Karpas-422 (cell line): ENCODE results near the gene BZW1. TPM values are rescaled to one million over a fixed set of nuclear protein-coding genes. Genes with fewer than 3 reads are reported as not detected.
A peak's percentile ranks its signal among the peaks of the same experiment; 100 is the strongest.

Experiments used
- DNase-seq: peaks from one replicate; pipeline ENCODE4 v3.0.0-alpha.2; 2015
- H2AFZ ChIP-seq: fragments of 200-600 bp; sonication (generic); 2 replicates; pipeline ENCODE4 v1.6.1; 2014; ENCODE audit warnings: antibody characterized with exemption, low read length, mixed read lengths
- H3K27ac ChIP-seq: fragments of 200-600 bp; sonication (generic); 2 replicates; pipeline ENCODE4 v1.5.1; 2014; ENCODE audit warnings: mild to moderate bottlenecking, low read length, moderate library complexity
- H3K27me3 ChIP-seq: fragments of 200-600 bp; sonication (generic); 2 replicates; pipeline ENCODE4 v1.6.1; 2014; ENCODE audit warnings: low read length, mixed read lengths
- H3K36me3 ChIP-seq: fragments of 200-600 bp; sonication (generic); 2 replicates; pipeline ENCODE4 v1.6.1; 2014; ENCODE audit warnings: low read length, mixed read lengths; ENCODE audit not compliant: insufficient read depth
- H3K4me1 ChIP-seq: fragments of 200-600 bp; sonication (generic); 2 replicates; pipeline ENCODE4 v1.6.1; 2014; ENCODE audit warnings: mild to moderate bottlenecking, low read length, mixed read lengths
- H3K4me2 ChIP-seq: fragments of 200-600 bp; sonication (generic); 2 replicates; pipeline ENCODE4 v1.6.1; 2014; ENCODE audit warnings: low read length, low read depth, mild to moderate bottlenecking; ENCODE audit not compliant: poor library complexity, severe bottlenecking
- H3K4me3 ChIP-seq: fragments of 200-600 bp; sonication (generic); 2 replicates; pipeline ENCODE4 v1.5.1; 2014; ENCODE audit warnings: mild to moderate bottlenecking, antibody characterized with exemption, low read length, mixed read lengths
- H3K79me2 ChIP-seq: fragments of 200-600 bp; sonication (generic); 2 replicates; pipeline ENCODE4 v1.6.1; 2014; ENCODE audit warnings: mild to moderate bottlenecking, low read length, mixed read lengths
- H3K9ac ChIP-seq: fragments of 200-600 bp; sonication (generic); 2 replicates; pipeline ENCODE4 v1.6.0; 2014; ENCODE audit warnings: low read length
- H3K9me2 ChIP-seq: fragments of 200-600 bp; sonication (generic), shearing (Covaris generic); replicated peaks from 2 replicates; pipeline ENCODE4 v1.6.0; 2014; ENCODE audit warnings: mild to moderate bottlenecking, low read length, moderate library complexity; ENCODE audit not compliant: insufficient read depth
- H3K9me3 ChIP-seq: fragments of 300-700, 200-600 bp; sonication (generic); 2 replicates; pipeline ENCODE4 v1.6.1; 2014; ENCODE audit warnings: low read length, mixed read lengths
- H4K20me1 ChIP-seq: fragments of 200-600 bp; sonication (generic); 2 replicates; pipeline ENCODE4 v1.6.1; 2014; ENCODE audit warnings: mild to moderate bottlenecking, antibody characterized with exemption, low read length, low read depth; ENCODE audit not compliant: insufficient read depth
- total RNA-seq: library from RNA; depleted of rRNA; stranded (reverse); fragments of >200 nt; shearing (Covaris generic); gene quantifications from 2 replicates; pipeline ENCODE4 v1.2.3, GENCODE V29; 2014; ENCODE audit warnings: low replicate concordance

BZW1 gene
- total RNA-seq, 1 experiment from 2014 or later: 260 TPM

DNA sequence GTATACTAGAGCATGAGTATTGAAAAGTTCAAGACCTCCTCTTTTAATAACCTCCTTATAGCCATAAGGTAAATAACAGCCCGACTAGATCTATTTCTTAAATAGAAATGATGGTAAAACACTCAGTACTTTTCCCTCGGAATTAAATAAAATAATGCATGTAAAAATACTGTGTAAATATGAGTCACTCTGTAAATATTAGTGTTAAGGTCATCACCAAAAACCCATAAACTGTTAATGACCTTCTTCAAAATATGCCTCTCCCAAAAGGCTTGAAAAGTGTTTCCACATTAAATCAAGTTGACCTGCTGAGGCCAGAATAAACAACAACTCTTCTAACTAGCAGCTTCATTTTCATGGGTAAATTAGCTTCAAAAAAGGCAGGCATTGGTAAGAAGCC is 25.3 kb upstream of the BZW1 start:
- H2AFZ ChIP-seq: no peak overlapping the region
- no peak for DNase-seq
- H3K27ac ChIP-seq: no peak overlapping the region
- H3K4me1 ChIP-seq: no peaks in the 10 kb centered on the region
- no peaks in the 10 kb centered on the region for H3K9me3 ChIP-seq
- H3K27me3 ChIP-seq: no peaks in the 10 kb centered on the region
- H3K9me2 ChIP-seq: no peaks in the 10 kb centered on the region
- H4K20me1 ChIP-seq: no peaks in the 10 kb centered on the region
- no peak overlapping the region for H3K4me2 ChIP-seq
- no peak overlapping the region for H3K9ac ChIP-seq
- no peak overlapping the region for H3K4me3 ChIP-seq
- no peaks in the 10 kb centered on the region for H3K79me2 ChIP-seq
- no peaks in the 10 kb centered on the region for H3K36me3 ChIP-seq

DNA sequence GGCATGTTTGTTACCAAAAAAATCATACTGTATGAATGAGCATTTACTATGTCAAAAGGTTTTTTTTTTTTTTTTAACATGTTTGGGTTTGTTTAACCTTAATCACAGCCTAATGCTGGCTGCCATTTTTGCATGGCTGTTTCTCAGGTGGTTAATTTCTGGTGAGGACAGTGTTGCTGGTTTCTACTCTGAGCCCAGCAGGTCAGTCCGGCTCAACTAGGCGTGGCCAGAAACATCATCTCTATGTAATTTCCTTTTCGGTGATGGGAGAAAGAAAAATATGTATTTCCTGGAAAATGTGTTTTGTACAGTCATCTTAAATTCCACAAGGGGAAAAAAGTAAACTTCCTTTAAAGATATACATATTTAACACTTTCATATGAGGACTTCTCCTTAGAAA is 24.9 kb upstream of the BZW1 start:
- Histone ChIP-seq H3K9me2 (no peaks in the 10 kb centered on the region), H3K4me2 (no peak overlapping the region), H3K79me2 (no peaks in the 10 kb centered on the region), H3K4me3 (no peak overlapping the region), H3K36me3 (no peaks in the 10 kb centered on the region), H3K27ac (no peak overlapping the region), H3K4me1 (no peaks in the 10 kb centered on the region), H3K27me3 (no peaks in the 10 kb centered on the region), H2AFZ (no peak overlapping the region), H4K20me1 (no peaks in the 10 kb centered on the region), H3K9me3 (no peaks in the 10 kb centered on the region), H3K9ac (no peak overlapping the region)
- no peak for DNase-seq

- H3K9me2 ChIP-seq: no peaks in the 10 kb centered on the region
- H3K4me2 ChIP-seq: no peak overlapping the region
- H3K79me2 ChIP-seq: no peaks in the 10 kb centered on the region
- no peak for DNase-seq
- H4K20me1 ChIP-seq: no peaks in the 10 kb centered on the region
- H3K27ac ChIP-seq: no peak overlapping the region
- no peak overlapping the region for H2AFZ ChIP-seq
- H3K4me3 ChIP-seq: no peak overlapping the region
- no peaks in the 10 kb centered on the region for H3K36me3 ChIP-seq
- H3K9me3 ChIP-seq: no peaks in the 10 kb centered on the region
- H3K9ac ChIP-seq: no peak overlapping the region
- no peaks in the 10 kb centered on the region for H3K4me1 ChIP-seq
- no peaks in the 10 kb centered on the region for H3K27me3 ChIP-seq
Observed at GRCh38 chr2:200787351-200788120, 24.2 kb upstream of the BZW1 start.

GRCh38 chr2:200788121-200788718 is 23.5 kb upstream of the BZW1 start:
- no peaks in the 10 kb centered on the region for H3K27me3 ChIP-seq
- no peak overlapping the region for H3K4me2 ChIP-seq
- no peak overlapping the region for H3K27ac ChIP-seq
- no peak overlapping the region for H2AFZ ChIP-seq
- H3K9me2 ChIP-seq: no peaks in the 10 kb centered on the region
- DNase-seq: no peak
- no peaks in the 10 kb centered on the region for H3K9me3 ChIP-seq
- no peaks in the 10 kb centered on the region for H3K4me1 ChIP-seq
- no peaks in the 10 kb centered on the region for H3K79me2 ChIP-seq
- no peaks in the 10 kb centered on the region for H3K36me3 ChIP-seq
- H4K20me1 ChIP-seq: no peaks in the 10 kb centered on the region
- no peak overlapping the region for H3K4me3 ChIP-seq
- no peak overlapping the region for H3K9ac ChIP-seq

DNA sequence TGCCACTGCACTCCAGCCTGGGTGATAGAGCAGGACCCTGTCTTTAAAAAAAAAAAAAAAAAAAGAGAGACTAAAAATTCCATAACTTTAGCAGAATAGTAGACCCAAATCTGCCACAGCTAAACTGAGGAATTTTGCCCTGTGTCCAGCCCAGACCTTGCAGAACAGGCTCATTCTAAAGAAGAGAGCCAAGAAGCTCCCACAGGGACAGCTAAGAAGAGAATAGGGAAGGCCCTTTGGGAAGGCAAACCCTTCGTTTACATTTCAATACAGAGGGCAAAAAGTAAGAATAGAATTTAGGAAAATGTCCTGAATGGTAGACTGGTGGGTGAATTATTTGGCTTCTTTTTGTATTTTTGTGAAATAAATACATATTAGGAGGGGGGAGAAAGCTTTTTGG is 21.5 kb upstream of the BZW1 start:
- Histone ChIP-seq H3K36me3 (no peaks in the 10 kb centered on the region), H3K27ac (no peak overlapping the region), H3K9ac (no peak overlapping the region), H3K27me3 (no peaks in the 10 kb centered on the region), H3K4me2 (no peak overlapping the region), H3K79me2 (no peaks in the 10 kb centered on the region), H3K9me3 (no peaks in the 10 kb centered on the region), H3K4me3 (no peak overlapping the region), H3K9me2 (no peaks in the 10 kb centered on the region), H2AFZ (peak overlapping the region; percentile 56; the same call in 1 of the 2 replicates), H4K20me1 (no peaks in the 10 kb centered on the region), H3K4me1 (no peaks in the 10 kb centered on the region)
- no peak for DNase-seq

- Histone ChIP-seq H3K9ac (no peak overlapping the region), H3K4me2 (no peak overlapping the region), H4K20me1 (no peaks in the 10 kb centered on the region), H2AFZ (no peak overlapping the region), H3K4me3 (no peak overlapping the region), H3K9me2 (no peaks in the 10 kb centered on the region), H3K36me3 (no peaks in the 10 kb centered on the region), H3K27ac (no peak overlapping the region), H3K4me1 (no peaks in the 10 kb centered on the region), H3K27me3 (no peaks in the 10 kb centered on the region), H3K9me3 (no peaks in the 10 kb centered on the region), H3K79me2 (no peaks in the 10 kb centered on the region)
- no peak for DNase-seq
Observed at GRCh38 chr2:200791905-200792304, 19.8 kb upstream of the BZW1 start.

- no peak for DNase-seq
- Histone ChIP-seq H3K4me1 (no peaks in the 10 kb centered on the region), H3K79me2 (no peaks in the 10 kb centered on the region), H3K9me3 (no peaks in the 10 kb centered on the region), H3K4me2 (no peak overlapping the region), H3K9me2 (no peaks in the 10 kb centered on the region), H3K36me3 (no peaks in the 10 kb centered on the region), H2AFZ (no peak overlapping the region), H3K27ac (no peak overlapping the region), H3K4me3 (no peak overlapping the region), H3K9ac (no peak overlapping the region), H3K27me3 (no peaks in the 10 kb centered on the region), H4K20me1 (no peaks in the 10 kb centered on the region)
Observed at GRCh38 chr2:200794143-200794542, 17.6 kb upstream of the BZW1 start.

DNA sequence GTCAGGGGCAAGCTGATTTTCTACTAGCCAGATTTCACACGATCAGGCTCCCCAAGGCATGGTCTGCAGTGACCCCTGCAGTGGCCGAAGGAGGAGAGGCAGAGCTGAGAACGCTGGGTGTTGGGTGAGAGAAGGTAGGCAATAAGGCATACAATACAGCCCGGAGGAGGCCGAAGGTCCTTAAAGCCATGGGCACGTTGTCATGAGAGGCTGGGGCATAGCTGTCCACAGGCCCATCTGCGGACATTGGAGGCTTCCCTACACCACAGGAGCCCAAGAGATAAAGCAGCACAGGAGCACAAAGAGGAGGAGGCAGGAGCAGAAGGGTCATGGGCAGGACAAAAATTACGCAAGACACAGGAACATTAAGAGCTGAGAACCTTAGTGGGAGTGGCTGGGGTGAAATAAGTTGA is 16.7 kb upstream of the BZW1 start:
- H3K4me2 ChIP-seq: no peak overlapping the region
- no peak overlapping the region for H3K9ac ChIP-seq
- H3K9me3 ChIP-seq: no peaks in the 10 kb centered on the region
- H3K4me3 ChIP-seq: no peak overlapping the region
- H4K20me1 ChIP-seq: no peaks in the 10 kb centered on the region
- no peaks in the 10 kb centered on the region for H3K4me1 ChIP-seq
- H3K27me3 ChIP-seq: no peaks in the 10 kb centered on the region
- H3K36me3 ChIP-seq: no peaks in the 10 kb centered on the region
- no peak for DNase-seq
- no peak overlapping the region for H2AFZ ChIP-seq
- H3K9me2 ChIP-seq: no peaks in the 10 kb centered on the region
- no peaks in the 10 kb centered on the region for H3K79me2 ChIP-seq
- H3K27ac ChIP-seq: no peak overlapping the region
